ENCODE data around the gene NMBR.

GRCh38 chr6:142071981-142072380 lies 74.9 kb downstream of the NMBR start:
- TF ChIP-seq, protein P1, sequence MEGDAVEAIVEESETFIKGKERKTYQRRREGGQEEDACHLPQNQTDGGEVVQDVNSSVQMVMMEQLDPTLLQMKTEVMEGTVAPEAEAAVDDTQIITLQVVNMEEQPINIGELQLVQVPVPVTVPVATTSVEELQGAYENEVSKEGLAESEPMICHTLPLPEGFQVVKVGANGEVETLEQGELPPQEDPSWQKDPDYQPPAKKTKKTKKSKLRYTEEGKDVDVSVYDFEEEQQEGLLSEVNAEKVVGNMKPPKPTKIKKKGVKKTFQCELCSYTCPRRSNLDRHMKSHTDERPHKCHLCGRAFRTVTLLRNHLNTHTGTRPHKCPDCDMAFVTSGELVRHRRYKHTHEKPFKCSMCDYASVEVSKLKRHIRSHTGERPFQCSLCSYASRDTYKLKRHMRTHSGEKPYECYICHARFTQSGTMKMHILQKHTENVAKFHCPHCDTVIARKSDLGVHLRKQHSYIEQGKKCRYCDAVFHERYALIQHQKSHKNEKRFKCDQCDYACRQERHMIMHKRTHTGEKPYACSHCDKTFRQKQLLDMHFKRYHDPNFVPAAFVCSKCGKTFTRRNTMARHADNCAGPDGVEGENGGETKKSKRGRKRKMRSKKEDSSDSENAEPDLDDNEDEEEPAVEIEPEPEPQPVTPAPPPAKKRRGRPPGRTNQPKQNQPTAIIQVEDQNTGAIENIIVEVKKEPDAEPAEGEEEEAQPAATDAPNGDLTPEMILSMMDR (IDR thresholded peaks at IDR 0.05; ENCODE audit: low read depth, low read length), result peak; percentile 31
- TF ChIP-seq, protein P2, sequence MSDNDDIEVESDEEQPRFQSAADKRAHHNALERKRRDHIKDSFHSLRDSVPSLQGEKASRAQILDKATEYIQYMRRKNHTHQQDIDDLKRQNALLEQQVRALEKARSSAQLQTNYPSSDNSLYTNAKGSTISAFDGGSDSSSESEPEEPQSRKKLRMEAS (IDR thresholded peaks at IDR 0.05; ENCODE audit: low read depth, low read length), result no peak

Measured in NB4 (cell line).